Measurements from ENCODE around the gene TRAPPC11. TPM values are rescaled to one million over a fixed set of nuclear protein-coding genes. Genes with fewer than 3 reads are reported as not detected.

The TRAPPC11 gene
- total RNA-seq, 1 experiment from 2014 or later, result 19.1 TPM

DNA sequence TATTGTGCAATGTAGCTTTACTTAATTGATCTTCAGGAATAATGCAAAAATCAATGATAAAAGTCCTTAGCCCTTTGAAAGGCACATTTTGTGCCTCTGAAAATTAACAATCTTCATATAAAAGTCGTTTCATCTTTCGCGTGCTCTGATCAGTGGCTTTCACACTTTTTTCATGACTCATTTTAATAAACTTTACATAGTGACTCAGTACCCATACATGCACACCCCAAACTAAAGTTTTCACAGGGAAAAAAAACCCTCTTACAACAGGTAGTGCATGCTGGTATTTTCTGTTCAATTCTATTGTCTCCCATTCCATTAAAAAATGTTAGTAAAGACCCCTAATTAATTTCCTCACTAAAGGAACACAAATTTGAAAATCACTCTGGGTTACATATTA lies 21.6 kb upstream of the TRAPPC11 start:
- peak; percentile 17 for DNase-seq (ENCODE audit: low read depth)

GRCh38 chr4:183638436-183638835 lies 20.7 kb upstream of the TRAPPC11 start:
- peak; percentile 11 for DNase-seq (ENCODE audit: low read depth)

DNA sequence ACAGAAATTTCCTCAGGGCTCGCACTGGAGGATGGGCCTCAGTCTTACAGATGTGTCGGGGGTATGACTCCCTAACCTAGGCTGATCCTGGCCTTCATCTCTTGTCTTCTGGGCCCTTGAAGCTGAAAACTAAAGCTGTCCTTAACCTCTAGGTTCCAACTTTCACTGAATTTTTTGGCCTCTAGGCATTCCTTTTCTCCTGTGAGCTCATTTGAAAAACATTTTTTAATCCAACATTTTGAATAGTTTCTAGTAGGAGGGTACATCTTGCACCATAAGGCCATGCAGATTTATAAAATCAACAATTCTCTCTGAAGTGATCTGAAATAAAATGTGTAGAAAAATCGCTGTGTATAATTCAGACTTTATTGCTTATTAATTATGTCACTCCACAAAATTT lies 19.8 kb upstream of the TRAPPC11 start:
- no peak for DNase-seq (ENCODE audit: low read depth)

DNA sequence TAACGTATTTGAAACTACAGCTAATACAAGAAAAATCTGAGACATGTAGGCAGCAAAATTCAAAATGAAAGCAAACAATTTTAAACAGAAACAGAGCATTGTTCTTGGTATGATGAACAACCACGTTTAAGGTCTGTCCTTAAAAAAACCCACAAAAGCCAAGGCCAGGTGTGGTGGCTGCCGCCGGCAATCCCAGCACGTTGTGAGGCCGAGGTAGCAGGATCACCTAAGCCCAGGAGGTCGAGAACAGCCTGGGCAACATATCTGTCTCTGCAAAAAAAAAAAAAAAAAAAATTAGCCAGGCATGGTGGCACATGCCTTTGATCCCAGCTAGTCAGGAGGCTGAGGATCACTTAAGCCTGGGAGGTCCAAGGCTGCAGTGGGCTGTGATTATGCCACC lies 13.8 kb upstream of the TRAPPC11 start:
- DNase-seq (ENCODE audit: low read depth), result no peak

- no peak for DNase-seq (ENCODE audit: low read depth)
These were observed 1.5 kb upstream of the TRAPPC11 start for GRCh38 chr4:183657564-183657963.

DNA sequence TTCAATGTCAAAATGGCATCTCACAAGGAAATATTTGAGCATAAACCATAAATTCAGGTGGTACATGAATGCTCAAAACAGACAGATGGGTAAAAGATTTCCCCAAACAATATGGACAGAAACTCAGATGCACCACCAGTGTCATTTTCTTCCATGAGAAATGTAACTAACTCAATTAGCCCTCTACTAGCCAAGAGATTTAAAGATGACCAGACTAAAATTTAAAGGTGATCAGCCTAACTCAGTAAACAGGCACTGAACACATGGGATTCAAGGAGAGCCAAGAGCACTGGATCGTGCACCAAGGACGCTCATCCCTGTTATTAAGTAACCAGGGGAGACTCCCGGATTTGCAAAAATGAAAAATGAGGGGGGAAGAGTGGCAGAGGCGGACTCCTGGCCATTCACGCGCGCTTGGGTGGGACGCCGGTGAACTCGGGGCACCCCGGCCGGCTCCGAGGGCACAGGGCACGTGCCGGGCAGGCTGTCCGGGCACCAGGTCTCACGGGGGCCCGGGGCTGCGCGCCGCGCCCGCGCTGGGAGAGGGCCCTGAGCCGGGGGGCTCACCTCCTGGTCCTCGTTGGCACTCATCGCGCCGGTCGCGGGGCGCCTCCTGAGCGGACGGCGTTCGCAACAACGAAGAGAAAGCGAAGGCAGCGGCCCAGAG lies 598 bp upstream of the TRAPPC11 start:
- DNase-seq (ENCODE audit: low read depth), result peak; percentile 4

GRCh38 chr4:183659872-183660242 lies 764 bp downstream of the TRAPPC11 start:
- DNase-seq (ENCODE audit: low read depth), result no peak

GRCh38 chr4:183666088-183666487 lies 7.0 kb downstream of the TRAPPC11 start:
- DNase-seq (ENCODE audit: low read depth), result no peak

DNA sequence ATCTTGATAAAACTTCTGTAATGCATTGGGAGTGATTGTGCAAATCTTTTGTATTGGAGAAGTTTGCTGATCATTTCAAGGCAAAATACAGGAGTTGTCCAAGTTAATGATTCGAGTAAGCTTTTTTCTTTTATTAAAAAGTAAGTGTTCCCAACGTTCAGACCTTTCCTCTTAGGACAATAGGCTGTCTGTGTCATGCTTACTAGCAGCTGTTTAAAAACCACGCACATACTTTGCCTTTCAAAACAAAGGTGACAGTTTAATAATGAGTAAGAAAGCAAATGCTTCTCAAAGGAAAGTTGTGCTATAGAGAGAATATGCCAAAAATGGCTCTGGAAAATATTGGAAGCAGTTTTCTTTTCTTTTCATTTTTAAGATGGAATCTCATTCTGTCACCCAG lies 11.2 kb downstream of the TRAPPC11 start:
- no peak for DNase-seq (ENCODE audit: low read depth)

DNA sequence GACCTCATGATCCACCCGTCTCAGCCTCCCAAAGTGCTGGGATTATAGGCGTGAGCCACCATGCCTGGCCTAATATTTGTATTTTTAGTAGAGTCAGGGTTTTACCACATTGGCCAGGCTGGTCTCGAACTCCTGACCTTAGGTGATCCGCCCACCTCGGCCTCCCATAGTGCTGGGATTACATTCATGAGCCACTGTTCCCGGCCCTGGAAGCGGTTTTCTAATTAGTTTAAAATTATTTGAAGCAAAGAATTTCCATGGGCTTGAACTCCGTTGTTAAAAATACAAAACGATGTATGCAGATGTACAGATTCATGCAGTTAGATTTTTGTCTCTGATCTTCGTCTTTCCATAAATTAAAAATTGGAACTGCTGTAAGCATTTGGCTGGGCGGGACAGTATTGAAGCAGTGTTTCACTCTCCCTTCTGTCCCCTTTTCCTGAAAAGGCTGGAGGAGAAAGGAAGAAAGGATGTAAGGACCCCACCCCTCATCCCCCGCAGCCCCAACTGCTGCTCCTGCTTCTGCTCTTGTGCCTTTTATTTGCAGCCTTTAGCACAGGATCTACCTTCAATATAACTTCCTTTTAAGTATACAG lies 12.0 kb downstream of the TRAPPC11 start:
- no peak for DNase-seq (ENCODE audit: low read depth)

GRCh38 chr4:183674153-183674552 lies 15.1 kb downstream of the TRAPPC11 start:
- DNase-seq (ENCODE audit: low read depth), result no peak

- DNase-seq (ENCODE audit: low read depth), result no peak
These were observed 16.5 kb downstream of the TRAPPC11 start for GRCh38 chr4:183675625-183676024.

- DNase-seq (ENCODE audit: low read depth), result no peak
These were observed 22.0 kb downstream of the TRAPPC11 start for GRCh38 chr4:183681119-183681518.

GRCh38 chr4:183686461-183686860 lies 27.4 kb downstream of the TRAPPC11 start:
- DNase-seq (ENCODE audit: low read depth), result no peak

DNA sequence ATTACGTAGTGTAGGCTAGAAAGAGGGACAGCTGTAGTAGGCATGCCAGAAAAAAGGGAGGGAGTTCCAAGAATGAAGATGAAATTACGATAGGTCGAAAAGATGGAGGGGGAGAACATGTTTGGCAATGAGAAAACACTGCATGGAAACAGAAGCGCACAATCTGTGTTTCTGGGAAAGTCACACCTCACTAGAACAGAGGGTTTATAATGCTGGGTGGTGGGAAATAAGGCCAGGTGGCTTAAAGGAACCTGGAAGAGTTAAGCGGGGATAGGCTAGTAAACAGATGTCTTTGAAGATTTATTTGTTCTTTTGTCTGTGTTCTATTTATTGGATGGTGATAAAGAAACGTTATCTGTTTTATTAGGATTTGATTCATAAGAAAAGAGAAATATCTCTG lies 29.1 kb downstream of the TRAPPC11 start:
- DNase-seq (ENCODE audit: low read depth), result no peak

DNA sequence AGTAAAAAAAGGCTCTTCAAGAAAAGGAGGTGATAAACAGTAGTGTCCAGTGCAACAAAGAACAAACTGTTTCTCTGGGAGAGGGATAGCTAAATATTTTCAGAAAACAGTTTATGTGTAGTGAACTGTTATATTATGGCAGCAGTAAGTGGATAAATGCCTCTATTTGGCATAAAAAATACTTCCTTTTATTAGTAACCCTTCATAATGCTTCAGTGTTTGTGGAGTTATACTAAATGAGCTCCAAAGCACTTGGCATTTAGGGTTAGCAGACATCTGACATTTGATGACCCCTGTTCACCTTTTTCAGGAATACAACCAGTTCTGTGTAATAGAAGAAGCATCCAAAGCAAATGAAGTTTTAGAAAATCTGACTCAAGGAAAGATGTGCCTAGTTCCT lies 31.9 kb downstream of the TRAPPC11 start:
- no peak for DNase-seq (ENCODE audit: low read depth)

GRCh38 chr4:183691897-183692296 lies 32.8 kb downstream of the TRAPPC11 start:
- no peak for DNase-seq (ENCODE audit: low read depth)

- no peak for DNase-seq (ENCODE audit: low read depth)
These were observed 39.8 kb downstream of the TRAPPC11 start for GRCh38 chr4:183698909-183699308.

- DNase-seq (ENCODE audit: low read depth), result no peak
These were observed 41.3 kb downstream of the TRAPPC11 start for GRCh38 chr4:183700407-183700806.

- DNase-seq (ENCODE audit: low read depth), result no peak
These were observed 43.4 kb downstream of the TRAPPC11 start for GRCh38 chr4:183702492-183702891.

- no peak for DNase-seq (ENCODE audit: low read depth)
These were observed 55.5 kb downstream of the TRAPPC11 start for GRCh38 chr4:183714626-183715025.

DNA sequence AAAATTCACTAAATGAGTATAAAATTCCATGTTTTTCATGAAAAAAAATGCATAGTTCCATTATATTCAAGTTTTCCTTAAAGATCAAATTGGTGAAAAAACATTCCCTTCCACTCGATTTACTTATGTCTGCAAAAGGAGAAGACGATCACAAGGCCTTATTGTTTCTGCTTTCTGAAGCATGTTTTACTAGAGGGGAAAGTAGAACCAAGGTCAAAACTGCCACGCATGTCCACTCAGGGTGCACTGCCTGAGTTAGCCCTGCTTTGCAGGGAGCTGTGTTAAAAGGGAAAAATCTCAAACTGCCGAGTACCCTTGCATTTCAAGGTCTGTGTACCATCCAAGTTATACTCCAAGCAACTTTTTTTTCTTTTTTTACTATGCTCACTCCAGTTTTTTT lies 57.2 kb downstream of the TRAPPC11 start:
- DNase-seq (ENCODE audit: low read depth), result no peak

DNA sequence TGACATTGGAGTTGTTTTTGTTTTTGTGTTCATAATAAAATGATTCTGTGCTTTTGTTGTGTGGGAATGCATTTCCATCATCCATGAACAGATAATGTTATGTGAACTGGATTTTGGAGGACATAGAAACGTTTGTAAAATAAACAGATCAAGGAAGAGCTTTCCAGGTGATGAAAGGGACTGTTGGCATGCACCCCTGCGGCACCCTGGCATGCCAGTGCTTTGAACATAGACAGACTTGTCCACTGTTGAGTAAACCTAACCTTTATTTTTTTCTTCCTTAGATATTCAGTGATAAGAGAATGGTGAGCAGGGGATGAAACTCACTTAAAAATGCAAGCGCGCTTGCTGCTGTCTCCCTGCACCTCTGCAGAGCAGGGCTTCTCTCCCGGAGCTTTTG lies 59.8 kb downstream of the TRAPPC11 start:
- no peak for DNase-seq (ENCODE audit: low read depth)
